WERI-Rb-1 (cell line): ENCODE measurements around the gene EYA2.
A peak's percentile ranks its signal among the peaks of the same experiment; 100 is the strongest.

Experiments used
- DNase-seq: peaks from one replicate; pipeline ENCODE4 v3.0.0-alpha.2; 2020
- H3K27ac ChIP-seq: fragments of 250-450 bp; sonication (Bioruptor Pico); 2 replicates; pipeline ENCODE4 v1.5.1; 2020; ENCODE audit warnings: mild to moderate bottlenecking, moderate library complexity
- H3K27me3 ChIP-seq: fragments of 250-450 bp; sonication (Bioruptor Pico); 2 replicates; pipeline ENCODE4 v1.5.1; 2021; ENCODE audit warnings: mild to moderate bottlenecking, low read depth, moderate library complexity; ENCODE audit not compliant: insufficient read depth, severe bottlenecking
- H3K36me3 ChIP-seq: fragments of 250-450 bp; sonication (Bioruptor Pico); 2 replicates; pipeline ENCODE4 v1.5.1; 2020; ENCODE audit warnings: mild to moderate bottlenecking, moderate library complexity
- H3K4me3 ChIP-seq: 2 replicates; pipeline ENCODE4 v1.5.1; 2011; ENCODE audit warnings: low read depth, mild to moderate bottlenecking, control low read depth, low read length
- H3K9me3 ChIP-seq: fragments of 250-450 bp; sonication (Bioruptor Pico); 2 replicates; pipeline ENCODE4 v1.5.1; 2021; ENCODE audit warnings: mild to moderate bottlenecking, moderate library complexity; ENCODE audit not compliant: severe bottlenecking
- TF ChIP-seq, protein P1 (sequence below): IDR thresholded peaks from 2 replicates; pipeline ENCODE4 v1.5.1; 2011; ENCODE audit warnings: low read depth, mild to moderate bottlenecking, control low read depth, inconsistent platforms, low read length

EYA2 gene

DNA sequence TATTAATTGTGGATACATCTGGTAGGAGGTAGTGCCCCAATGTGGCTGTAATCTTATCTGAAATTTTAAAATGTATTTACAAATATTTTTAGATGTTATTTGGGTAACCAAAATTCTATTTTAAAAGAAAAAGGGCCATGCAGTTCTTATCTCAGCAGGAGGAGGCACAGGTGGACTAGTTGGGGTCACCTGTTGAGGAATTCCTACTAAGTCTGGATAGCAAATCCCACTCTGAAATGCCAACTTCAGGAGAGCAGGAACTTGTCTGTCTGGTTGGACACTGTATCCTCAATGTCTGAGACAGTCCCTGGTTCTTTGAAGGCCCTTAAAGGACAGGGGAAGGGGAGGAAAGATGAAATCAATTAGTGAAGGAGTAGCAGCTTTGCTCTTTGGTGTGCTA is 82.6 kb downstream of the EYA2 start:
- H3K9me3 ChIP-seq: no peaks in the 10 kb centered on the region
- H3K27me3 ChIP-seq: no peaks in the 10 kb centered on the region
- peaks cover 3% of the 10 kb centered on the region for H3K36me3 ChIP-seq
- H3K4me3 ChIP-seq: no peak overlapping the region
- TF ChIP-seq, protein P1, sequence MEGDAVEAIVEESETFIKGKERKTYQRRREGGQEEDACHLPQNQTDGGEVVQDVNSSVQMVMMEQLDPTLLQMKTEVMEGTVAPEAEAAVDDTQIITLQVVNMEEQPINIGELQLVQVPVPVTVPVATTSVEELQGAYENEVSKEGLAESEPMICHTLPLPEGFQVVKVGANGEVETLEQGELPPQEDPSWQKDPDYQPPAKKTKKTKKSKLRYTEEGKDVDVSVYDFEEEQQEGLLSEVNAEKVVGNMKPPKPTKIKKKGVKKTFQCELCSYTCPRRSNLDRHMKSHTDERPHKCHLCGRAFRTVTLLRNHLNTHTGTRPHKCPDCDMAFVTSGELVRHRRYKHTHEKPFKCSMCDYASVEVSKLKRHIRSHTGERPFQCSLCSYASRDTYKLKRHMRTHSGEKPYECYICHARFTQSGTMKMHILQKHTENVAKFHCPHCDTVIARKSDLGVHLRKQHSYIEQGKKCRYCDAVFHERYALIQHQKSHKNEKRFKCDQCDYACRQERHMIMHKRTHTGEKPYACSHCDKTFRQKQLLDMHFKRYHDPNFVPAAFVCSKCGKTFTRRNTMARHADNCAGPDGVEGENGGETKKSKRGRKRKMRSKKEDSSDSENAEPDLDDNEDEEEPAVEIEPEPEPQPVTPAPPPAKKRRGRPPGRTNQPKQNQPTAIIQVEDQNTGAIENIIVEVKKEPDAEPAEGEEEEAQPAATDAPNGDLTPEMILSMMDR: no peak
- H3K27ac ChIP-seq: peak overlapping the region; percentile 98
- DNase-seq: no peak

DNA sequence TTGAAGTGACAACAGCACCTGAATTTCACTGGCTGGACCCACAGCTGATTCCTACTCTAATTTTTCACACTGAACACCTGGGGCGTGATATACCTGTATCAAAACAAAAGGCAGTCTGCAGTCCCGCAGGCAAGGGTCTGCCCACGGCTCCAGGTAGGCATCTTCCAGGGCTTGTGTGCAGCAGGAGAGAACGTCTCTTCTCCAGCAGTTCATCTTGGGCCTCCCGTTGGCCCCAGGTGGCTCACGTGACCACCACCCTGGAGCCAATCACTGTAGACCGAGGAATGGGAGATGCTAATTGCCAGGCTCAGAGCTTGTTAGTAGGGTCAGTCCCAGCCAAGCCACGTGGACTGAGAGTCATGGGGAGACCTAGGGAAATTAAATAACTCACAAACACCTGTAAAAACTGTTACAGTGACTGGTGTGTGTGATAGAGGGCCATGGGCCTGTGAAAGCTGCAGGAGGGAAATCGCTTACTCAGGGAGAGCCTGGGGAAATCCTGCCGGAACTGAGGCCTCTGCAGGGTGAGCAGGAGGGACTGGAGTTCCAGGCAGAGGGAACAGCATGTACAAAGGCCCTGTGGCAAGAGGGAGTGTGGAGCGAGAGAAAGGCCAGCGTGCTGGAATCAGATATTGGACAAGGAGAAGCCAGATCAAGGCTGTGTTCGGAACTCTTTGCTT is 83.4 kb downstream of the EYA2 start:
- Histone ChIP-seq H3K9me3 (peaks cover 2% of the 10 kb centered on the region), H3K27ac (peak overlapping the region; percentile 98), H3K27me3 (no peaks in the 10 kb centered on the region), H3K4me3 (no peak overlapping the region), H3K36me3 (peaks cover 3% of the 10 kb centered on the region)
- DNase-seq: no peak
- TF ChIP-seq, protein P1: no peak

DNA sequence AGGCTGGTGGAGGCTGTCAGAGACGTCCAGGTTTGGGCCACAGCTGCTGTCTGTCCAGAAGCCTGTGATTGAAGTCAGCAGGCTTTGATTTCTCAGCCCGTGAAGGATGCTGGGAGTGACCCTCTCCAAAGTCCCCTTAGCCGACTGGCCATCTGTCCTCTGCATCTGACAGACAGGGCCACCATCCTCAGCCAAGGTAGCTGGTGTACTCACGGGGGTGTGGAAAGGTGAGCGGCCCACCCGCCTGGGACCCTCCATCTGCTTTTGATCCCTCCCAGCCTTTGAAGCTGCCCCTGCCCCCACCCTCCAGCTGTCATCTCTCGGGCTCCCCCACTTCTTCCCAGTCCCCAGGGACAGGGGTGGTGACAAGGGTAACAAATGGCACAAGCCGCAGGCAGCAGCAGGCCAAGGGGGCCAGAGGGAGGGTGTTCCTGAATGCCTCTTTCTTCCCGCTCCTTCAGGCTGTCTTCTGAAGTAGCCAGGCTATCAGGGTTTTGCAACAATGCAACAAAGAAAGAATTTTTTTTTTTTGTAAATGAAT is 84.4 kb downstream of the EYA2 start:
- H3K9me3 ChIP-seq: peaks cover 5% of the 10 kb centered on the region
- peaks cover 3% of the 10 kb centered on the region for H3K36me3 ChIP-seq
- no peak overlapping the region for H3K4me3 ChIP-seq
- peak; percentile 95 for DNase-seq
- TF ChIP-seq, protein P1: no peak
- peak overlapping the region; percentile 98 for H3K27ac ChIP-seq
- H3K27me3 ChIP-seq: no peaks in the 10 kb centered on the region

DNA sequence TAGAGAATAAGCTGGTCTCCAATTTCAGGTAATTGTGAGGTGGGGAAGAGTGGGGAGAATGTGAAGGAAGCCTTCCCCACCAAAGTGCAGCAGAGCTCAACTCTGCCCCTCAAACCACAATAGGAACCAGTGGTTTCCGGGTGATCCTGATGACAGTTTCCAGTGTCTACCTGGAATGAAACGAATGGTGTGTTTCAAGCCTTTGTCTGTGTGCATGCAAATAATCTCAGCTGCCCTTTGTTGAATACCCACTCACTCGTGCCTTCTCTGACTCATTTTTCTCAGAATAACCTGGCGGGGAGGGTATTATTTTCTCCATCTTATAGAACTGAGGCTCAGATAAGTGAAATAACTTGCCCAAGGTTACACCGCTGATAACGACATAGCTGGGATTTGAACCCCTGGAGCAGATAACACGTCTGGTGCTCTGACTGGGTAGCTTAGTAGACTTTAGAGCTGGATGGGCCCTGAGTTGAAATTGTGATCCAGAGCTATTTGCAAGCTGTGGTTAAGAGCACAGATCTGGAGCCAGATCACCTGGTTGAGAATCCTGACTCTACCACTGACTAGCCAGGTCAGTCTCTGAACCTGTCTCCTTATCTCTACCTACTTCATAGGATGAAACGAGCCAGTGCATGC is 85.1 kb downstream of the EYA2 start:
- Histone ChIP-seq H3K27ac (peak overlapping the region; percentile 98), H3K9me3 (peaks cover 5% of the 10 kb centered on the region), H3K36me3 (peaks cover 3% of the 10 kb centered on the region), H3K4me3 (peak overlapping the region; percentile 4), H3K27me3 (no peaks in the 10 kb centered on the region)
- TF ChIP-seq, protein P1: no peak
- peak; percentile 16 for DNase-seq

DNA sequence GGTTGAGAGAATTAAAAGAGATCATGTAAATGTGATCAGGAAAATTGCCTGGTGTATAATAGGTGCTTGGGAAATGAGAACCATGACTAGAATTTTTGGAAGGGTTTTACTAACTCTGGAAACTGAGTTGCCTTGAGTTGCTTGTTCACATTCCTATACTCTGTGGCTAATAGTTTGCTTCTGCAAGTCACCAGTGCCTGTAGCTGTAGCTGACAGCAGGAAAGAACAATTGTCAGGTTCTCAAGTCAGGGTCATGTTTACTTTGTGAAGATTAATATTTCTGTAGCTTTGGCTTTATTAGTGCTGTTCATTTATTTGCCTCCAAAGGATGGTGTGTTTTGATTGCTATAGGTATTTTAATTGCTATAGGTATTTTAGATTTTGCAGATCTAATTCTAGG is 86.5 kb downstream of the EYA2 start:
- Histone ChIP-seq H3K9me3 (peaks cover 5% of the 10 kb centered on the region), H3K36me3 (peaks cover 3% of the 10 kb centered on the region), H3K4me3 (no peak overlapping the region), H3K27ac (peak overlapping the region; percentile 2; the same call in 1 of the 2 replicates), H3K27me3 (no peaks in the 10 kb centered on the region)
- TF ChIP-seq, protein P1: no peak
- no peak for DNase-seq
